ENCODE data around the gene MAP2K7.

- TF ChIP-seq CTCF (IDR thresholded peaks at IDR 0.05; ENCODE audit: insufficient read depth, low read length): no peak
- no peak for TF ChIP-seq REST (IDR thresholded peaks at IDR 0.05; ENCODE audit: insufficient replicate concordance, low read depth)
- no peak for TF ChIP-seq POLR2AphosphoS5 (IDR thresholded peaks at IDR 0.05; ENCODE audit: low read depth)
- TF ChIP-seq SPI1 (IDR thresholded peaks at IDR 0.05; ENCODE audit: borderline replicate concordance, low read depth): no peak
Observed at GRCh38 chr19:7928334-7928706, 24.6 kb downstream of the MAP2K7 start.
